Pons (tissue), 1 donor: ENCODE results near the gene TRIM15.
"Not testable (repeated sequence)": the region's sequence is repeated elsewhere in the genome, so short reads cannot be mapped to it uniquely, and the experiment has no call there.

Experiments
- DNase-seq: peaks from one replicate; pipeline ENCODE4 v3.0.0-alpha.2; 2016; ENCODE audit warnings: low spot score

The TRIM15 gene

DNA sequence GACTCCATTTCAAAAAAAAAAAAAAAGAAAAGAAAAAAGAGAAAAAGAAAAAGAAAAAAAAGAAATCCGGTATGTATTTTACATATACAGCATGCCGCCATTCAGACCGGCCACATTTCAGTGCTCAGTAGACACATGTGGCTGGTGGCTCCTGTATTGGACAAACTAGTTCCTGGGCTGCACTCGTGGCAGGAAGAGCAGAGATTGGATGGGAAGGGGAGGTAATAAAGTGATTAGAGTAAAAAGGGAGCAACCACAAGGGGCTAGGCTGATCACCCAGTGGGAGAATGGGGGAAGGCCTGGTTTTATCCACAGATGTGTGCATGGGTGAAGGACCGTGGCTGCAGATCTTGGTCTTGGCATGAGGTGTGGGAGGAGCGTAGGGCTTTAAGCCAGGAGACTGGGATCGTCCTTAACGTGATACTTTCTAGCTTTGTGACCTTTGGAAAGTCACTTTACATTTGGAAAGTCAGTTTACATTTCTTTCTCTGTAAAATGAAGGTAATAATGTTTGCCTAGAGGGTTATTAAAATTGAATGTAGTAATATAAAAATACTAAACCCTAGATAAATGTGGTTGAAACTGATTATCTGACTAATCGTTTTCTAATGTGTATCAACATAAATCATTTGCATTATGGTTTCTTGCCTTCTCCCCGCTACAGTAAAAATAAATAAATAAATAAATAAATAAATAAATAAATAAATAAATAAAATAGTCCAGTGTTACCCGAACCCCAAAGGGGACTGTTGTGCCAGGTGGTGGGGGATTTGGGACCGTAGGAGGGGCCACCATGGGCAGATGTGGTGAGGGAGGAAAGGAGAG is 869 bp upstream of the TRIM15 start:
- no peak for DNase-seq

GRCh38 chr6:30163918-30164654 is 740 bp downstream of the TRIM15 start:
- DNase-seq: no peak

GRCh38 chr6:30164714-30165113 is 1.4 kb downstream of the TRIM15 start:
- no peak for DNase-seq

- DNase-seq: not testable (repeated sequence)
Measured at GRCh38 chr6:30165238-30165637, 1.9 kb downstream of the TRIM15 start.

DNA sequence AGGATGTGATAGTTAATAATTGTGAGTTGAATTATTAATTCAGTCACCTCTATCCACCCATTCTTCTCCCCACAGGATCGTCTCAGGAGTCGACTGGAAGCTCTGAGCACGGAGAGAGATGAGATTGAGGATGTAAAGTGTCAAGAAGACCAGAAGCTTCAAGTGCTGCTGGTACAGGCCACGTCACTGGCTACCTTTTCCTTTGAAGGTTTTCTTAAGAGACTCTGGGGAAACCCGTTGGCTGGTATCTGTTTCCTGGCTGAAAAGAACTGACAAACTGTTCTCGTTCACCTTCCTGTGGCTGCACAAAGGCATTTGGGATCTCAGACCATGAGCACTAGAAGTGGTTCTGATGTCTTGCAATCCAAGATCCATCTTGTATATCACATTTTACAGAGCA is 3.8 kb downstream of the TRIM15 start:
- no peak for DNase-seq

- no peak for DNase-seq
Measured at GRCh38 chr6:30168741-30169140, 5.4 kb downstream of the TRIM15 start.

DNA sequence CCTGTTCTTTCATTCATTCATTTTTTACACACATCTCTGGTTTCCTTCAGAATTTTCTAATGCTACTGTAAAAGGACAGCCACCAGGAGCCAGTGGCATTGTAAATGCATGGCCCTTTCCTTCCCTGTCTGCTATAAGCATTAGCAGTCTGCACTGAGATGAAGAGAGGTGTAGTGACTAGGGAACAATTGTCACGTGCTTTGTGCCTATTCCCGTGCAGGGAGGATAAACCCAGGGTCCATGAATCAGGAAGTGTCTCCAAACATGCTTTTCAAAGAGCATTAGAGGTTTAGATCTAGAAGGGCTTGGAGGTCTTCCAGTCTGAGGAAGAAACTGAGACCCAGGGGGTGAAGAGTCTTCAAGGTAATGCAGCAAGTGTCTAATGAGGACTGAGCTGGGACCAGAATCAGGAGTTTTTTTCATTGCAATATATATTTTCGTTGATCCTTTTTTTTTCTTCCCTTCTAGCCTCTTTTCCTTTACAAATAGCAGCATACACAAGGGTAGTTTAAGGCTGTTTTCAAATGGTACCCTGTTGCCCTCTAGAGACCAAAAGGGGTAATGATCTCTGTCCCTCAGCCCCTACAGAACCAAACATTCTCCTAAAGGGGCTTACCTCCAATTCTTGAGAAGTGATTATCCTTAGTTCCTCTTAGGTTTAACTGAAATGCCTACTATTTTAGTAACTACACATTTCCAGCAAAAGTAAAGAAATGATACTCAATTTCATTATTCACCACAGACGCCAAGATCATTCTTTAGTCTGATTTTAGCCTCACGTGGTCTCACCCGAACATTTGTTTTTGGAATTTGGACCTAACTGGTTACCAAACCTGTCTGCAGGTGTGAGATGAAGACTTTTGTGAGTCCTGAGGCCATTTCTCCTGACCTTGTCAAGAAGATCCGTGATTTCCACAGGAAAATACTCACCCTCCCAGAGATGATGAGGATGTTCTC is 6.6 kb downstream of the TRIM15 start:
- peak; percentile 35 for DNase-seq

DNA sequence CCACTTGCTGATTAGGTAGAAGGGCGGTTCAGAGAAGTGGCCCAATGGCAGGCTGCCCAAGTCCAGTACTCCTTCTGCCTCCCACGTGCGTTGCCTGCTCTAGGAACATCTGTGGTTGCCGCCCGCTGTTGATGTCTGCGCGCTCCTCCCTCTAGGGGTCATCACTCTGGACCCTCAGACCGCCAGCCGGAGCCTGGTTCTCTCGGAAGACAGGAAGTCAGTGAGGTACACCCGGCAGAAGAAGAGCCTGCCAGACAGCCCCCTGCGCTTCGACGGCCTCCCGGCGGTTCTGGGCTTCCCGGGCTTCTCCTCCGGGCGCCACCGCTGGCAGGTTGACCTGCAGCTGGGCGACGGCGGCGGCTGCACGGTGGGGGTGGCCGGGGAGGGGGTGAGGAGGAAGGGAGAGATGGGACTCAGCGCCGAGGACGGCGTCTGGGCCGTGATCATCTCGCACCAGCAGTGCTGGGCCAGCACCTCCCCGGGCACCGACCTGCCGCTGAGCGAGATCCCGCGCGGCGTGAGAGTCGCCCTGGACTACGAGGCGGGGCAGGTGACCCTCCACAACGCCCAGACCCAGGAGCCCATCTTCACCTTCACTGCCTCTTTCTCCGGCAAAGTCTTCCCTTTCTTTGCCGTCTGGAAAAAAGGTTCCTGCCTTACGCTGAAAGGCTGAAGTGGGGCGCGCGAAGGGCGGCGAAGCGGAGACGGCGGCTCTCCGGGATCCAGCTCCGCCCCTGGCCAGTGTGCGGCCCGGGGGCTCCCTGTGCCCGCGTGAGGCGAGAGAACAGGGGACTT is 8.5 kb downstream of the TRIM15 start:
- no peak for DNase-seq

DNA sequence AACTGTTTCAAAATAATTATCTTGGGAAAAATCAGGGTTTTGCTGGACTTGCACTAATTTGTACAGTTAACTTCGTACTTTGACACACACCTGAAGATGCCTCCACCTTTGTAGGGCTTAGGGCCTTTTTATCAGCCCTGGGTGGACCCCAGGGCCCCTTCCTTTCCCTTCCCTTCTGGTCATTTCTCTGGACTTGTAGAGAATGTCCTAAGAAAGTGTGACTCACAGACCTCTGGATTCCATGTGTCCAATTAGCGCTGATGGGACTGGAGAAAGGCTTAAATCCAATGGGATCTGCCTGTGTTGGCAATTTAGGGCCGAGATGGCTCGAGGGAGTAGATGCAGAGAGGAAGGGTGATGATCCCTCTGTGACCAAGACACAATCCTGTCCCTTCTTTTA is 9.3 kb downstream of the TRIM15 start:
- DNase-seq: no peak

- no peak for DNase-seq
Measured at GRCh38 chr6:30175765-30176164, 12.4 kb downstream of the TRIM15 start.

DNA sequence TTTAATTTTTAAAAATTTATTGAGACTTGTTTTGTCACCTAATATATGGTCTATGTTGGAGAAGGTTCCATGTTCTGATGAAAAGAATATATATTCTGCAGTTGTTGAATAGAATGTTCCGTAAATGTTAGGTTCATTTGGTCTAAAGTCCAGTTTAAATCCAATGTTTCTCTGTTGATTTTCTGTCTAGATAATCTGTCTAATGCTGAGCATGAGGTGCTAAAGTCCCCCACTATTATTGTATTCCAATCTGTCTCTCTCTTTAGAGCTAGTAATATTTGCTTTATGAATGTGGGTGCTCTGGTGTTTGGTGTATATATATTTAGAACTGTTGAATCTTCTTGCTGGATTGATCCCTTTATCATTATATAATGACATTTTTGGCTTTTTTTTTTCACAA is 15.5 kb downstream of the TRIM15 start:
- no peak for DNase-seq

DNA sequence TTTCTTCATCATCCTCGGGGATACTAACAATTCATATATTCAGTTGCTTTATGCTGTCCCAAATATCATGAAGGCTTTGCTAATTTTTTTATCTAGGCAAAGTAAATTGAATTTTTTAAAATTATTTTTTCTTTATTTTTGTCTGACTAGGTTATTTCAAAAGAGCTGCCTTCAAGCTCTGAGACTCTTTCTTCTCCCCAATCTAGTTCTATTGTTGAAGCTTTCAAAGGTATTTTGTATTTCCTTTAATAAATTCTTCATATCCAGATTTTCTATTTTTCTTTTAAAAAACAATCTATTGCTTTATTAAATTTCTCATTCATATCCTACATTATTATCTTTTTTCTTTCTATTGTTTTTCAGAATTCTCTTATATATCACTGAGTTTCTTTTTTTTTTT is 16.8 kb downstream of the TRIM15 start:
- DNase-seq: no peak

- DNase-seq: no peak
Measured at GRCh38 chr6:30184417-30185031, 21.2 kb downstream of the TRIM15 start.

DNA sequence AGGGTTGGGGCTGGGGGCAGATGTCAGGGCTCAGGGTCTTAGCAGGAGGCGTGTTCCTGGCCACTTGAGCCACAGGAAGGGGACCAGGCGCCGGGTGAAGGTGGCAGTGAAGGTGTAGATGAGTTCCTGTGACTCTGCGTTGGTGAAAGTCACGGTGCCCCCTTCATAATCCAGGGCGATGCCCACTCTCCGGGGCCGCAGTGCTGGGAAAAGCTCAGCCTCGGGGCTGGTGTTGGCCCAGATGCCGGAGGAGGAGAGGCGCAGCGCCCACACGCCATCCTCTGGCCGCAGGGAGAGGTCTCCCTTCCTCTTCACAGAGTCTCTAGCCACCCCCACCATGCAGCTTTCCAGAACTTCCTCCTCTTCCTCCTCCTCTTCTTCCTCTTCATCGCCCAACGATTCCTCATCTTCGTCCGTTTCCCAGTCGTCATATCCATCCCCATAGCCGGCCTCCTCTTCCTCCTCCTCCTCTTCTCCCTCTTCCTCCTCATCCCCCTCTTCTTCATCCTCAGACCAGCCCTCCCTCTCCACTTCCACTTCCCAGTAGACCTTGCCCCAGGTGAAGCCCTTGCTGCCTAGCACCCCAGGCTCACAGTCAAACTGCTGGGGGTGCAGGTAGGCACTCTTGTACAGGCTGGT is 22.6 kb downstream of the TRIM15 start:
- DNase-seq: no peak

- DNase-seq: no peak
Measured at GRCh38 chr6:30188541-30188940, 25.2 kb downstream of the TRIM15 start.

DNA sequence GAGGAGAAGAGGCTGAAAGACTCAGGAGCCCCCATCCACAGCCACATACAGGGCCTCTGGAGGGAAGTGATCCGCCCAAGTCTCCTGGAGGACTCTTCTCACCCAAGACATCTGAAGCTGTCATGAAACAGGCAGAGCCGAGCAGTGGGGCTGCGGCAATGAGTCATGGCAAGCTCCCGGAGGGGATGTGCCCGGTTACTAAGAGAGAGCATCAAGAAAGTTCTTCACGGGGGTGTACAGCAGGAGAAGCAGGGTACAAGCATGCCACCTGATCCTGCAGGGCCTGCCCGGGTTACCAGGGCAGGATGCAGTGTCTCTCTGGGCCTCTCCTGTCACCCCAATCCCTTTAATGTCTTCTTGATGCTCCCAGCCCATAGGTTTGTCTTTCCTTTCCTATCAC is 28.7 kb downstream of the TRIM15 start:
- no peak for DNase-seq

DNA sequence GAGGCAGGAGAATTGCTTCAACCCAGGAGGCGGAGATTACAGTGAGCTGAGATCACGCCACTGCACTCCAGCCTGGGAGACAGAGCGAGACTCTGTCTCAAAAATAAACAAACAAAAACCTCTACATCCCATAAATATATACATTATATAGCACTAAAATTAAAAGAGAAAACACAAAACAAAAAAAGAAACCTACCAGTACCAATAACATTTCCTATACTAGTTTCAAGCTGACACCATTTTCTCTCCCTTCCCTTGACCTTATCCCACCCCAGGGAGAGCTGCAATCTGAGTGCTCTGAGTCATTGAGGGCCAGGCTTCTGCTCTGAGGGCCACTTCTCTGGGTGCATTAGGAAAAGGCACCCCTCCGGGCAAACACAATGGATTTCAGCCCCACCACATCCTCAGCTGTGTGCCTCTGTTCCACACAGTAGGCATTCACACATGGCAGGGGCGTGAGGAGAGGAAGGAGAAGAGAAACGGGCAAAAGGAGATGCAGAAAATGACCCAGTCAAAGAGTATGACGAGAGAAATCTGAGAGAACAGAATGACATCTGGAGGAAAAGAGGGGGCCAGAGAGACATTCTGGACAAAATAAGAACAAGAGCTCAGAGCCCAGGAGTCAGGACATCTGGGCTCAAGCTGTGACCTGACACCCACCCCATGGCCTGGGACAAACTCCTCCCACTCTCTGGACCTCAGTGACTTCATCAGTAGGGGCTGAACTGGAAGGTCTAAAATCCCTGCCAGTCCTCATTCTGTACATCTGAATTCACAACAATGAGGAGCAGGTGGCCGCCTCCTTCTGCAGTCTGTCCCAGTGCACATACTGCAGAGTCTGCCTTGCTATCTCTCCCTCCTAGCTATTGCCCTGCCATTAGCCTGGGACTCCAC is 31.7 kb downstream of the TRIM15 start:
- DNase-seq: no peak

DNA sequence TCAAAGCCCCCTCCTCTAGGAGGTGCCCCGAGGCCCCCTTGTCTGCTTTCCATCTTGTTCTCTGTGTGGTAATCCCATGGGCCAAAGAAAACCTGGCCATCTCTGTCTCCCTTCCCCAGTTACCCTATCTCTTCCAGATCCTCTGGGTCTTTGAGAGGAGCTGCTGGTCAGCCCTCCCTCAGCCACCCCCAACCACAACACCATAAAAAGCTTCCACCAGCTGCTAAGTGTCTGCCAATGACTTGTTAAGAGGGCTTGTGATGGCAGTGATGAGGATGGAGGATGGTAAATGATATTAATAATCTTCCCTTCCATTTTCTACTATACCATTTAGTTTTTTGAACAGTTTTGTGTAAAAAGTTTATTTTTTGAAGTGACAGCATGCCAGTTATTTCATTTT is 32.6 kb downstream of the TRIM15 start:
- no peak for DNase-seq

GRCh38 chr6:30196376-30196775 is 33.0 kb downstream of the TRIM15 start:
- no peak for DNase-seq
